K562 (cell line): Measurements from ENCODE around the gene UBE2E3. TPM values are rescaled to one million over a fixed set of nuclear protein-coding genes. Genes with fewer than 3 reads are reported as not detected.

Source experiments
- C11orf30 ChIP-seq: fragments of 450-650 bp; IDR thresholded peaks from 2 replicates; pipeline ENCODE4 v1.6.1; 2016; ENCODE audit warnings: low read depth, mild to moderate bottlenecking
- CBFA2T2 ChIP-seq: fragments of 450-650 bp; conservative IDR thresholded peaks from 2 replicates; pipeline ENCODE4 v1.6.1; 2017; ENCODE audit warnings: mild to moderate bottlenecking
- CHCHD3 ChIP-seq: fragments of 250-450 bp; sonication (Bioruptor Pico); IDR thresholded peaks from 2 replicates; pipeline ENCODE4 v2.1.2; 2022; ENCODE audit warnings: mild to moderate bottlenecking
- CHD2 ChIP-seq: IDR thresholded peaks from 2 replicates; pipeline ENCODE4 v1.6.1; 2011; ENCODE audit warnings: low read depth, low read length
- ELF2 ChIP-seq: fragments of 250-450 bp; sonication (Bioruptor Pico); IDR thresholded peaks from 2 replicates; pipeline ENCODE4 v1.5.0; 2021; ENCODE audit warnings: mild to moderate bottlenecking
- ETS2 ChIP-seq: IDR thresholded peaks from 2 replicates; pipeline ENCODE4 v1.6.1; 2016; ENCODE audit warnings: borderline replicate concordance, missing genetic modification characterization, mild to moderate bottlenecking, moderate library complexity, missing compliant biosample characterization; ENCODE audit not compliant: poor library complexity, severe bottlenecking
- GATA2 ChIP-seq: sonication (generic); formaldehyde crosslinking; IDR thresholded peaks from 2 replicates; pipeline ENCODE4 v1.4.0; 2020; ENCODE audit warnings: mild to moderate bottlenecking, missing genetic modification reagents
- HDAC1 ChIP-seq, 2 experiments: fragments of 450-650 bp; IDR thresholded peaks; 2 replicates each; pipeline ENCODE4 v1.6.1; 2016 to 2017; ENCODE audit warnings: inconsistent platforms in 1 of 2, mild to moderate bottlenecking in 1 of 2, moderate library complexity in 1 of 2
- HDAC8 ChIP-seq: fragments of 450-650 bp; IDR thresholded peaks from 2 replicates; pipeline ENCODE4 v1.6.1; 2016; ENCODE audit warnings: mild to moderate bottlenecking, missing genetic modification characterization, moderate library complexity, missing compliant biosample characterization
- JUN ChIP-seq, 2 experiments: sonication (generic) in 1 of 2; formaldehyde crosslinking in 1 of 2; IDR thresholded peaks; 2 replicates each; pipeline versions ENCODE4 v1.6.1 to v1.8.0; 2012 to 2022; ENCODE audit warnings: borderline replicate concordance in 2 of 2, mild to moderate bottlenecking in 2 of 2, improper control_type of control experiment in 1 of 2, low read depth in 1 of 2, low read length in 1 of 2, missing genetic modification reagents in 1 of 2
- MAFG ChIP-seq: fragments of 450-650 bp; conservative IDR thresholded peaks from 2 replicates; pipeline ENCODE4 v1.6.1; 2016; ENCODE audit warnings: missing genetic modification characterization, missing compliant biosample characterization
- NCOA1 ChIP-seq: fragments of 450-650 bp; IDR thresholded peaks from 2 replicates; pipeline ENCODE4 v1.6.1; 2016; ENCODE audit warnings: low read depth
- NFE2 ChIP-seq: IDR thresholded peaks from 2 replicates; pipeline ENCODE4 v1.6.1; 2014; ENCODE audit warnings: antibody characterized with exemption, low read depth
- POLR2AphosphoS2 ChIP-seq: IDR thresholded peaks from 2 replicates; pipeline ENCODE4 v1.6.1; 2012; ENCODE audit warnings: low read length, improper control_type of control experiment
- SMAD2 ChIP-seq: fragments of 150-350 bp; IDR thresholded peaks from 2 replicates; pipeline ENCODE4 v1.6.1; 2014; ENCODE audit warnings: low read depth, mild to moderate bottlenecking, low read length
- SMARCC2 ChIP-seq: fragments of 450-650 bp; IDR thresholded peaks from 2 replicates; pipeline ENCODE4 v1.6.1; 2017; ENCODE audit warnings: antibody characterized with exemption, moderate library complexity, mild to moderate bottlenecking, low read depth
- TEAD4 ChIP-seq, 2 experiments: sonication (generic) in 1 of 2; formaldehyde crosslinking in 1 of 2; IDR thresholded peaks; 2 replicates each; pipeline versions ENCODE4 v1.6.1 to v1.8.0; 2012 to 2022; ENCODE audit warnings: borderline replicate concordance in 1 of 2, inconsistent platforms in 1 of 2, low read length in 1 of 2, mild to moderate bottlenecking in 1 of 2, missing genetic modification reagents in 1 of 2
- ZNF3 ChIP-seq: fragments of 250-450 bp; sonication (Bioruptor Pico); IDR thresholded peaks from 2 replicates; pipeline ENCODE4 v1.5.0; 2021; ENCODE audit warnings: mild to moderate bottlenecking, moderate library complexity
- ZNF316 ChIP-seq: fragments of 450-650 bp; IDR thresholded peaks from 2 replicates; pipeline ENCODE4 v1.6.1; 2016
- ZNF699 ChIP-seq: fragments of 250-450 bp; sonication (Bioruptor Pico); IDR thresholded peaks from 2 replicates; pipeline ENCODE4 v1.8.0; 2021; ENCODE audit warnings: mild to moderate bottlenecking, moderate library complexity; ENCODE audit not compliant: insufficient replicate concordance
- ZNF764 ChIP-seq: fragments of 250-450 bp; sonication (Bioruptor Pico); IDR thresholded peaks from 2 replicates; pipeline ENCODE4 v1.4.0; 2020; ENCODE audit warnings: low read depth, mild to moderate bottlenecking, moderate library complexity
- polyA plus RNA-seq, 8 experiments: library from polyadenylated mRNA; depleted of rRNA in 4 of 8; stranded (reverse) in 5 of 8; unstranded in 3 of 8; fragments of >200 nt; fragmentation: Nextera tagmentation in 2 of 8; fragmentation: Illumina TruSeq in 1 of 8; extraction: Ambion mirVana in 2 of 8; extraction: Trizol in 1 of 8; gene quantifications; 2 replicates each; pipeline versions ENCODE4 v1.2.1 to v1.2.3, GENCODE V29; 2011 to 2014; ENCODE audit warnings: inconsistent platforms in 1 of 8, missing spikeins in 1 of 8
- total RNA-seq, 7 experiments: library from RNA; depleted of rRNA in 6 of 7; stranded (reverse); fragments of >200 nt in 6 of 7; fragmentation: Illumina TruSeq in 2 of 7; extraction: Trizol in 2 of 7; gene quantifications; 2 replicates each; pipeline versions ENCODE4 v1.2.1 to v1.2.3, GENCODE V29; 2011 to 2021; ENCODE audit warnings: low replicate concordance in 1 of 7
- TF ChIP-seq, protein P1 (sequence below): fragments of 200-800 bp; sonication (Bioruptor generic); IDR thresholded peaks from 2 replicates; pipeline ENCODE4 v1.6.1; 2017; ENCODE audit warnings: missing genetic modification characterization, missing compliant biosample characterization
- TF ChIP-seq, protein P2 (sequence below): fragments of 450-650 bp; IDR thresholded peaks from 2 replicates; pipeline ENCODE4 v1.6.1; 2017; ENCODE audit warnings: antibody characterized with exemption
- TF ChIP-seq, protein P3 (sequence below): fragments of 250-450 bp; sonication (Bioruptor Pico); IDR thresholded peaks from 2 replicates; pipeline ENCODE4 v1.8.0; 2022; ENCODE audit warnings: inconsistent platforms, mild to moderate bottlenecking, moderate library complexity, borderline replicate concordance

Gene UBE2E3
- total and polyA plus RNA-seq, 9 of the 15 experiments (the other 6 are each of a cell fraction or from before 2014, with no cell fraction given), result 58.2 to 173 (median 78.0) TPM

DNA sequence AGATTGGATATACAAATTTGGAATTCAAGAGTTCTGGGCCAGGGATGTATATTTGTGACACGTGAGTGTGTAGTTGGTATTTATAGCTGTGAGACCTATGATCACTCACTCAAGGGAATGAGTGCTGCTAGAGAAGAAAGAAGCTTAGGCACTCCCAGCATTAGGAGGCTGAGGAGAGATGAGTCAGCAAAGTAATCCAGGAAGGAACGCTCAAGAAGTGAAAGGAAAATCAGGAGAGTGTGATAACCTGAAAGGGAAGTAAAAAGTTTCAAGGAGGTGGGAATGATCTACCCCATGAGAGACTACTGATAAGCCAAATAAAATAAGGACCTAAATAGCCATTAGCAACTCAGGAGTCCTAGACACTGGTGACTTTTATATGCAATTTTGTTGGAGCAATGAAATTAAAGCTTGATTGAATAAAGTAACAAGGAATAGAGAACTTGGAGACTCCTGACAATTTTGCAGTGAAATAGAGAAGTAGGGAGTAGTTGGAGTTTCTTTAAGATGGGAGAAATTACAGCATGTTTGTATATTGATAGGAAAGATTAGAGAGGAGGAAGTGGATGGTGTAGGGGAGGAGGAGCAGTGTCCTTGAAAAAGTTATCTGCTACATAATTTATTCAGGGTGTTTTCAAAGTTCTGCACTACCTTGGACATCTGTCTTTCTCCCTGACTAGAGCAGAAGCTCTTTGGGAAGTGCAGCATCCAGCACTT is 89.9 kb downstream of the UBE2E3 start (continued):
- TF ChIP-seq ZNF764 (no peak), CHD2 (no peak), ZNF3 (CRISPR knock-in tag) (no peak), CBFA2T2 (no peak), ETS2 (tag) (no peak), C11orf30 (peak; percentile 95), NFE2 (peak; percentile 91), HDAC8 (no peak), JUN (IDR thresholded peaks at IDR 0.05; ENCODE audit: borderline replicate concordance, low read depth, low read length) (no peak), JUN (CRISPR knock-in tag; IDR thresholded peaks at IDR 0.05; ENCODE audit: borderline replicate concordance) (no peak), ELF2 (CRISPR knock-in tag) (no peak), HDAC1 (IDR thresholded peaks at IDR 0.05) (no peak), POLR2AphosphoS2 (no peak), ZNF316 (peak; percentile 94), GATA2 (CRISPR knock-in tag) (peak; percentile 35; the same call in 1 of the 2 replicates), NCOA1 (no peak), SMARCC2 (0 out of 2 replicates have a peak, but pooled peaks have one; percentile 42), CHCHD3 (CRISPR knock-in tag) (no peak), ZNF699 (CRISPR knock-in tag) (no peak), SMAD2 (no peak), TEAD4 (IDR thresholded peaks at IDR 0.05; ENCODE audit: low read length) (no peak), TEAD4 (CRISPR knock-in tag; IDR thresholded peaks at IDR 0.05; ENCODE audit: borderline replicate concordance) (no peak), MAFG (peak; percentile 96)
- TF ChIP-seq, protein P1, sequence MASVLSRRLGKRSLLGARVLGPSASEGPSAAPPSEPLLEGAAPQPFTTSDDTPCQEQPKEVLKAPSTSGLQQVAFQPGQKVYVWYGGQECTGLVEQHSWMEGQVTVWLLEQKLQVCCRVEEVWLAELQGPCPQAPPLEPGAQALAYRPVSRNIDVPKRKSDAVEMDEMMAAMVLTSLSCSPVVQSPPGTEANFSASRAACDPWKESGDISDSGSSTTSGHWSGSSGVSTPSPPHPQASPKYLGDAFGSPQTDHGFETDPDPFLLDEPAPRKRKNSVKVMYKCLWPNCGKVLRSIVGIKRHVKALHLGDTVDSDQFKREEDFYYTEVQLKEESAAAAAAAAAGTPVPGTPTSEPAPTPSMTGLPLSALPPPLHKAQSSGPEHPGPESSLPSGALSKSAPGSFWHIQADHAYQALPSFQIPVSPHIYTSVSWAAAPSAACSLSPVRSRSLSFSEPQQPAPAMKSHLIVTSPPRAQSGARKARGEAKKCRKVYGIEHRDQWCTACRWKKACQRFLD (CRISPR knock-in tag), result no peak
- TF ChIP-seq, protein P2, sequence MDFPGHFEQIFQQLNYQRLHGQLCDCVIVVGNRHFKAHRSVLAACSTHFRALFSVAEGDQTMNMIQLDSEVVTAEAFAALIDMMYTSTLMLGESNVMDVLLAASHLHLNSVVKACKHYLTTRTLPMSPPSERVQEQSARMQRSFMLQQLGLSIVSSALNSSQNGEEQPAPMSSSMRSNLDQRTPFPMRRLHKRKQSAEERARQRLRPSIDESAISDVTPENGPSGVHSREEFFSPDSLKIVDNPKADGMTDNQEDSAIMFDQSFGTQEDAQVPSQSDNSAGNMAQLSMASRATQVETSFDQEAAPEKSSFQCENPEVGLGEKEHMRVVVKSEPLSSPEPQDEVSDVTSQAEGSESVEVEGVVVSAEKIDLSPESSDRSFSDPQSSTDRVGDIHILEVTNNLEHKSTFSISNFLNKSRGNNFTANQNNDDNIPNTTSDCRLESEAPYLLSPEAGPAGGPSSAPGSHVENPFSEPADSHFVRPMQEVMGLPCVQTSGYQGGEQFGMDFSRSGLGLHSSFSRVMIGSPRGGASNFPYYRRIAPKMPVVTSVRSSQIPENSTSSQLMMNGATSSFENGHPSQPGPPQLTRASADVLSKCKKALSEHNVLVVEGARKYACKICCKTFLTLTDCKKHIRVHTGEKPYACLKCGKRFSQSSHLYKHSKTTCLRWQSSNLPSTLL, result no peak
- TF ChIP-seq, protein P3, sequence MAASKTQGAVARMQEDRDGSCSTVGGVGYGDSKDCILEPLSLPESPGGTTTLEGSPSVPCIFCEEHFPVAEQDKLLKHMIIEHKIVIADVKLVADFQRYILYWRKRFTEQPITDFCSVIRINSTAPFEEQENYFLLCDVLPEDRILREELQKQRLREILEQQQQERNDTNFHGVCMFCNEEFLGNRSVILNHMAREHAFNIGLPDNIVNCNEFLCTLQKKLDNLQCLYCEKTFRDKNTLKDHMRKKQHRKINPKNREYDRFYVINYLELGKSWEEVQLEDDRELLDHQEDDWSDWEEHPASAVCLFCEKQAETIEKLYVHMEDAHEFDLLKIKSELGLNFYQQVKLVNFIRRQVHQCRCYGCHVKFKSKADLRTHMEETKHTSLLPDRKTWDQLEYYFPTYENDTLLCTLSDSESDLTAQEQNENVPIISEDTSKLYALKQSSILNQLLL (CRISPR knock-in tag), result no peak
